ENCODE results near the gene TXNDC17. TPM values are rescaled to one million over a fixed set of nuclear protein-coding genes. Genes with fewer than 3 reads are reported as not detected.
A peak's percentile ranks its signal among the peaks of the same experiment; 100 is the strongest.

Gene TXNDC17
- total RNA-seq, 6 experiments from 2014 or later, result 115 to 154 (median 139) TPM

- Mint-ChIP-seq H3K36me3 (ENCODE audit: low read depth) (no peaks in the 10 kb centered on the region), H3K27me3 (ENCODE audit: insufficient read depth) (peaks cover 16% of the 10 kb centered on the region), H3K27ac (no peak overlapping the region), H3K9me3 (no peaks in the 10 kb centered on the region), H3K4me1 (ENCODE audit: low read depth) (no peaks in the 10 kb centered on the region; the same call in none of the 2 replicates), H3K4me3 (no peak overlapping the region)
- DNase-seq, result peak; percentile 67
- peak; percentile 93 for TF ChIP-seq CTCF (IDR thresholded peaks at IDR 0.05)
These were observed 25.2 kb downstream of the TXNDC17 start for GRCh38 chr17:6666077-6666521.

GRCh38 chr17:6666557-6666956, 25.7 kb downstream of the TXNDC17 start:
- no peak overlapping the region for H3K27ac Mint-ChIP-seq
- no peak for DNase-seq
- no peak overlapping the region for H3K4me3 Mint-ChIP-seq
- no peaks in the 10 kb centered on the region for H3K9me3 Mint-ChIP-seq
- TF ChIP-seq CTCF (IDR thresholded peaks at IDR 0.05), result no peak
- no peaks in the 10 kb centered on the region for H3K36me3 Mint-ChIP-seq (ENCODE audit: low read depth)
- H3K27me3 Mint-ChIP-seq (ENCODE audit: insufficient read depth), result peaks cover 12% of the 10 kb centered on the region
- H3K4me1 Mint-ChIP-seq (ENCODE audit: low read depth), result no peaks in the 10 kb centered on the region; the same call in none of the 2 replicates

- Mint-ChIP-seq H3K9me3 (no peaks in the 10 kb centered on the region), H3K36me3 (ENCODE audit: low read depth) (no peaks in the 10 kb centered on the region)
These were observed 26.7 kb downstream of the TXNDC17 start for GRCh38 chr17:6667516-6667915.

GRCh38 chr17:6668219-6668618, 27.4 kb downstream of the TXNDC17 start:
- Mint-ChIP-seq H3K4me1 (ENCODE audit: low read depth) (no peaks in the 10 kb centered on the region; the same call in none of the 2 replicates), H3K9me3 (no peaks in the 10 kb centered on the region), H3K4me3 (no peak overlapping the region; the same call in 1 of the 2 replicates), H3K27ac (no peak overlapping the region), H3K36me3 (ENCODE audit: low read depth) (no peaks in the 10 kb centered on the region), H3K27me3 (ENCODE audit: insufficient read depth) (peaks cover 17% of the 10 kb centered on the region)
- TF ChIP-seq CTCF (IDR thresholded peaks at IDR 0.05), result no peak
- no peak for DNase-seq

More at GRCh38 chr17:6667516-6667915, 26.7 kb downstream of the TXNDC17 start:
- no peak for TF ChIP-seq CTCF (IDR thresholded peaks at IDR 0.05)
- H3K27ac Mint-ChIP-seq, result no peak overlapping the region
- H3K4me3 Mint-ChIP-seq, result no peak overlapping the region
- peaks cover 12% of the 10 kb centered on the region for H3K27me3 Mint-ChIP-seq (ENCODE audit: insufficient read depth)
- DNase-seq, result no peak
- no peaks in the 10 kb centered on the region; the same call in none of the 2 replicates for H3K4me1 Mint-ChIP-seq (ENCODE audit: low read depth)

- no peaks in the 10 kb centered on the region for H3K9me3 Mint-ChIP-seq
- no peak for TF ChIP-seq CTCF (IDR thresholded peaks at IDR 0.05)
- no peaks in the 10 kb centered on the region for H3K36me3 Mint-ChIP-seq (ENCODE audit: low read depth)
- no peak for DNase-seq
- H3K4me1 Mint-ChIP-seq (ENCODE audit: low read depth), result no peaks in the 10 kb centered on the region; the same call in none of the 2 replicates
- no peak overlapping the region for H3K4me3 Mint-ChIP-seq
- peaks cover 17% of the 10 kb centered on the region for H3K27me3 Mint-ChIP-seq (ENCODE audit: insufficient read depth)
- no peak overlapping the region for H3K27ac Mint-ChIP-seq
These were observed 28.0 kb downstream of the TXNDC17 start for GRCh38 chr17:6668727-6669425.

All from HFFc6 (cell line).